Activated effector memory CD4-positive, alpha-beta T cell treated with anti-CD3 and anti-CD28 coated beads, Interleukin-2, amount 50 U/mL, for 16 hours (primary cell): ENCODE results near the gene KANTR.
"Not testable (repeated sequence)": the region's sequence is repeated elsewhere in the genome, so short reads cannot be mapped to it uniquely, and the experiment has no call there.

Experiments
- DNase-seq: peaks from one replicate; pipeline ENCODE4 v3.0.0-alpha.2; 2020

KANTR gene

DNA sequence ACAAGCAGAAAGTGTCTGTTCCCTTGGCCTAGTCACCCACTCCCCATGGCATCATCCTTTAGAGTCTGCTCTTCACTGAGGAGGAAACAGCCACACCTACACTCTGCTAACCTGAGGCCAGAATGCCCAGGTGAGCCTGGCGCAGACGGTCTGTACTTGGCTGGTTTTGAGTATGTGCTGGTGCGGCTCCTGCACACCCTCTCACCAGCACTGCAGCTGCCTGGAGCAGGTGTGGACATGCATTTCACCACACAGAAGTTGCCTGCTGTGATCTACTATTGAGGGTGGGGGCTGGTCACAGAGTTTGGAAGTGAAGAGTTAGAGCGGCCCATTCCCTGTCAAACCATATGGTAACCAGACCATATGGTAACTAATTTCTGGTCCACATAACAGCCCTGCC is 39.5 kb downstream of the KANTR start:
- DNase-seq = no peak

DNA sequence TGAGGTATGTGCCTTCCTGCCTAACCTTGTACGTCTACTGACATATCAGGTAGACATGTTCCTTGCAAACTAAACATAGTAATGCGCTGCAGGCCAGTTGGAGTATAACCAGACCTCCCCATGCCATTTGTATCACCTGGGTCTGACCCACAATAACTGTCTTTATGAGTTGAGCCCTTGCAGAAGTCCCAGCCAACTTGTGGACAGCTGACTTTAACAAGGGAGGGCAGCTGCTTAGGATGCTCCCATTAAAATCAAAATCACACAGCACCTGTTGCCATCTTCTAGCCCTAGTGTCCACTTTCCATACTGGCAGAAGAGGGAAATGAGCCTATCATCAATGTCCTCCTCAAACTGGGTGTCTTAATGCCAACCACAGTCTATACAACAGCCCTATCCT is 41.6 kb downstream of the KANTR start:
- no peak for DNase-seq

DNA sequence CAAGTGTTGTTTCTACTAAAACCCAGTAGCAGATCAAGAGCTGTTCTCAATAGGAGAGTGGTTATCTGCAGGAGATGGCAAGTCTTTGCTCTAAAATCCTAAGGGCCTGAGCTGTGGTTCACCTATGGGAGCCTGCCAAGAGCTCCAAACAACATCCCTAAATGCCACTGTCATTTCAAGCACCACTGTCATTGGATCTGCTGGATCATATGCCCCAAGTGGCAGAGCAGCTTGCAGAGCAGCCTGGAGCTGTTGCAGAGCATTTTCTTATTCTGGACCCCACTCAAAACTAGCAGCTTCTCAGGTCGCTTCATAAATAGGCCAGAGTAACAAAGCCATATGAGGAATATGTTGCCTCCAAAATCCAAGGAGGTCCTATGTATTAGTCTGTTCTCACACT is 59.6 kb downstream of the KANTR start:
- no peak for DNase-seq

DNA sequence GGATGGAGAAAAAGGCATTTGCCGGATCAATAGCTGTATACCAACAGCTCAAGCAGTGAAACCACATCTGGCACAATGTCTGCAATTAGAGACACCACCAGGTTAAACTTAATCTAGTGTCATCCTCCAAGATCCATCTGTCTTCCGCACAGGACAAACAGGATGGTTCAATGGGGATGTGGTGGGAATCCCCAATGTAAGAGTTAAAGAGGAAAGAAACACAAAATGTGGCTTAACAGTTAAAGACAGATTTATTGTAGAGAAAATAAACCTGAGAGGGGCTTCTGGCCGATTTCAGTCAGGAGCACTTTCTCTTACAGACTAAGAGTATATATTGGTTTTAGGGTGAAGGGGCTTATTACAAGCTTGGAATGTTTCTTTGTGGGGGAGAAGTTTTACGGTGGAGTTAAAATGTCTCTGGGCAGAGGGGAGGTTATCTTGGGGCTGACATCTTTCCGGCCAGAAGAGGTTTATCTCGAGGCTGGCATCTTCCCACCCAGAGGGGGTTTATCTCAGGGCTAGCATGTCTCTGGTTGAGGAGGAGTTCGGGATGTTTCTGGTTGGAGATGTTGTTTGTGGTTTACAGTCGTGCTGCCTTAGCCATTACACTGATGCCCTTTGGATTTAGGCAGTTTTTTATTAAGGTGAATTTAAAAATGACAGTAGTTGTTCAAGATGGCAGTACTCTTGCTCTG is 61.7 kb downstream of the KANTR start:
- DNase-seq = no peak

DNA sequence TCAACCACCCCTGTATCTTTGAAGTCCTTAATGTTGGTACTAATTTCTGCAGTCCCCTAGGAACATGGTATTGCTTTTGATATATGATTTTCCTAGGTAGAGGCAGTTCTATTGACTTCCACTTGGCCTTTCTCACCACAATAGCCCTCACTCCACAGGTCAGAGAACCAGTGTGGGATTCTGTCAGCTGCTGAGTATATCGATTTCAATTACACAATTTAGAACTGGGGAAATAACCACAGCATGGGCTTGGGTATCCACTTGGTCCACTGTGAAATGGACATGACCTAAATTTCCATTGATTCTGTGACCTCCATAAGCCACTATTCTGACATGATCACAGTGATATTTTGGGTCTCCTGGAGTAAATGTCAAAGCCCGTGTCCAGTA is 62.3 kb downstream of the KANTR start:
- DNase-seq = no peak

DNA sequence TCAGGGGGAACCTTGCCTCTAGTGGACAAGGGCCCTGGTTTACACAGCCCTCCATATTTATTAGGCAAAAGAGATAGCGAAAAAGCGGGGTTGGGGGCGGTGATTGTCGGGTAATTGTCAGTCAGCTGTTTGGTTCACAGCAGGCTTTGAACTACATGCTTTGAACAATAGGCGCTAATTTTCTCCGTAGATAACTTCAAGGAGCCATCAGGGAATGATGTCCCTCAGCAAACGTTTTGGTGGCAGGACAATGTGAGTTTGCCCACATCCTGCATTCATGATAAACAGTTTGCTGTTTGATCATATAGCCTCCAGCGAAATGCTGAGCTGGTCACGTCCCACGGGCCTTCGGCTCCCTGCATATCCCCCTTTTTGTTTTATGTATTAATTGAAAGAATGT is 65.2 kb downstream of the KANTR start:
- no peak for DNase-seq

DNA sequence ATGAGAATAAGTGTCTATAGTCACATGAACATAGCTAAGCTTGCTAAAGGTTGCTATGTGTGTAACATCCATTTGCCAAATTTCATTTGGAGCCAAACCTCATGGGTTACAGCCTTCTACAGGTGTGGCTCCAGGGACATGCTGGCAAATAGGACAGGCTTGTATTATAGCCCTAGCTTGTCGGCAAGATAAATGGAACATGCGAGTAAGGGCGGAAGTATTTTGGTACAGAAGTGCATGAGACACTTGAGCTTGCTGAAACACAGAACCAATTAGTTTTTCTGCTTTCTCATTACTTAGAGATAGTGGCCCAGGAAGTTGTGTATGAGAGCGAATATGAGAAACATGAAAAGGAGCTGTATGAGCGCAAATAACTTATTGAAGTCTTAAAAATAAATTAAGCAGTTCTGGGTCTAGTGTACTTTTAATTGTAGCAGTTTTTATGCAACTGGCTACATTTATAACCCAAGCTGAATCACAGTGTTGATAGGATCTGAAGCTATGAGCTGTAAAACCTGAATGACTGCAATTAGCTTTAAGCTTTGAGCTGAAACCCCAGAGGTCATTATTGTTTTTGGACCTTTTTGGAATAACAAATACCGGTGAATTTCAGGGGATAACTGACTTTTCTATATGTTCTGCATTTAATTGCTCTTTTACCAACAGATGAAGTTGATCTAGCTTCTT is 66.5 kb downstream of the KANTR start:
- no peak for DNase-seq

DNA sequence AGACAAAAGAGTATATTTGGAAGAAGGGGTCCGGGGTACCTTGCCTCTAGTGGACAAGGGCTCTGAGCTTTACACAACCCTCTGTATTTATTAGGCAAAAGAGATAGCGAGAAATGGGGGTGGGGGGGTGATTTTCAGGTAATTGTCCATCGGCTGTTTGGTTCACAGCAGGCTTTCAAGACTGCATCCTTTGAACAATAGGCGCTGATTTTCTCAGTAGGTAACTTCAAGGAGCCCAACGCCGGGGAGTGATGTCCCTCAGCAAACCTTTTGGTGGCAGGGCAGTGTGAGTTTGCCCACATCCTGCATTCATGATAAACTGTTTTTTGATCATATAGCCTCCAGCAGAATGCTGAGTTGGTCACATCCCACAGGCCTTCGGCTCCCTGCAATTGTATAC is 69.5 kb downstream of the KANTR start:
- DNase-seq = no peak

DNA sequence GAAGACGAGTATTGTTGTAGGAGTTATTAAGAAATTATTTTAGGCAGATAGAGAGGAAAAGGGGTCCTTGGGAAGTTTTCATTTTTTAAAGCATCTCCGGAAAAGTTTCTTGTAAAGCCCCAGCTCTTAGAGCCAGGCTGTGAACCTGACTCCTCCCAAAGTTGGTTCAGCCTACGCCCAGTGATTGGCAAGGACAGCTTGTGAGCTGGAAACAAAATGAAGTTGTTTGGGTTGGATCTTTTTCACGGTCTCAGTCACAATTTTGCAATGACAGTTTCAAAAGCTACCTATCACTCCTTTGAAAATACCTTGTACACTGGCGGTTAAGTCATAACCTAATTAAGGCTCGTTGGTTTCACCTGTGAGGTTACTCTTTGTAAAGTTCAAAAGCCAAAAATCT is 70.6 kb downstream of the KANTR start:
- DNase-seq = not testable (repeated sequence)

DNA sequence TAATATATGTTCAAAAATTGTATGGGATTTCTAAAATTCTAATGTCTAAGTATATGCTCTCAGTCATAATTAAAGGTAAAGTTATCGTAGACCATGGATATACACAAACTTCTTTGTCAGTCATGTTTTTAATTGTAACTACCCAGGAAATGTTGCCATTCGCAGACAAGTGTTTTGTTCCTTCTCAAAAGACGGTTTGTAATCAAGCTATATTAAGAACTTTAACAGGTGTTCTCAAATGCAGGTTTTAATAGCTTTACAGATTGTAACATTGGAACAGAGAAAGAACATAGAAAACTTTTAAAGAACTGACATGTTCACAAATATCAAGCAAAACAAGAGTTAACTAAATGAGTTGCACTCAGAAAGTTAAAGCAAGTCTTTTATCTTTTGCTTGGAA is 72.2 kb downstream of the KANTR start:
- DNase-seq = no peak

DNA sequence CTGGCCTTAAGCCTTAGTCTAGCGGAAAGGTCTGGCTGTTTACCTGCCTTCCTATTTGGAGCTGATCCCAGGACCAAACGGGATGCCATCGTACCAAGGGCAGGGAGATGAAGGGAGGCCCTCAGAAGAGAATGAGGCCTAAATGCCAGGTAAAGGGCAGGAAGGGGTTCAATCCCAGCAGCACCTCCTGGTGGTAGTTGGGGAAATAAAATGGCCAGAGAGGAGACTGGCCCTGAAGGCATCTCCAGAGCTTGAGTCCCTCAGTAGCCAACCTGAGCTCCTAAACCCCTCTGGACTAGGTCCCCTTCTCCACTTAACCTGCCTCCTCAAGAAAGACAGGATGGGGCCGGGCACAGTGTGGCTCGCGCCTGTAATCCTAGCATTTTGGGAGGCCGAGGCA is 77.4 kb downstream of the KANTR start:
- no peak for DNase-seq
